HG02970 (cell line): ENCODE measurements around the gene OR4D2.
"Not testable (repeated sequence)": the region's sequence is repeated elsewhere in the genome, so short reads cannot be mapped to it uniquely, and the experiment has no call there.

Source experiments
- ATAC-seq: cut with Tn5 transposase; IDR thresholded peaks from one replicate; pipeline ENCODE4 v1.9.1; 2021; ENCODE audit warnings: mild to moderate bottlenecking, moderate library complexity, moderate number of reproducible peaks; ENCODE audit not compliant: unreplicated experiment, low FRiP score

OR4D2 gene

DNA sequence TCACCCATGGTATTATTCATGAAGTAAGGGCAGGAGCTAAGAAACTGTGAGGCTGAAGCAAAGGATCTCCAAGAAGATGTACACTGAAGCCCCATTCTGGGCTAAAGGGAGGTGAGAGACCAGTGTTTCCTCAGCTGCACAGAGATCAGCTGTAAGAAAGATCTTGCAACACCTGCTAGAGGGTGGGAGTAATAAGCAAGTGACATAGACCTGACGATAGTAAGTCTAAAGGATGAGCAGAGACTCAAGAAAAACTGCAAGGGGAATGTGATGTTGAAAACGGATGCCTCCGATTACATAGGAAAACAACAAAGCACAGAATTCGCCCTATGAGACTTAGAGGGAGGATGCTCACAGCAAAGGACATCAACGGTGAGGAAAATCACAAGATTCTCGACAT lies at the start of gene OR4D2:
OR4D2 (plus strand) TSS at position 301 of the 400 bp plus-strand sequence. CDS start 2,674 bp downstream, outside the sequence.
- no peak for ATAC-seq

DNA sequence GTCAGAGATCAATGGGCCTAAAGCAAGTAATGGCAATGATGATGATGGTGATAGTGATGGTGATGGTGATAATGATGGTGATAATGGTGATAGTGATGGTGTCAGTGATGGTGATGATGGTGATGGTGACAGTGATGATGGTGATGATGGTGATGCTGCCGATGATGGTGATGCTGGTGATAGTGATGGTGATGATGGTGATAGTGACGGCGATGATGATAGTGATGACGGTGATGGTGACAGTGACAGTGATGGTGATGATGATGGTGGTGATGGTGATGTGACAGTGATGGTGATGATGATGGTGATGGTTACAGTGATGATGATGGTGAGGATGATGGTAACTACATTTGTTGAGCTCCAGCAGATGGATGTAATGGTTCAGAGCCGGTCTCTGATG lies 49.4 kb upstream of the OR4D2 start:
- no peak for ATAC-seq

GRCh38 chr17:58119491-58119890 lies 47.3 kb upstream of the OR4D2 start:
- no peak for ATAC-seq

GRCh38 chr17:58120195-58120822 lies 46.5 kb upstream of the OR4D2 start:
- ATAC-seq: no peak

DNA sequence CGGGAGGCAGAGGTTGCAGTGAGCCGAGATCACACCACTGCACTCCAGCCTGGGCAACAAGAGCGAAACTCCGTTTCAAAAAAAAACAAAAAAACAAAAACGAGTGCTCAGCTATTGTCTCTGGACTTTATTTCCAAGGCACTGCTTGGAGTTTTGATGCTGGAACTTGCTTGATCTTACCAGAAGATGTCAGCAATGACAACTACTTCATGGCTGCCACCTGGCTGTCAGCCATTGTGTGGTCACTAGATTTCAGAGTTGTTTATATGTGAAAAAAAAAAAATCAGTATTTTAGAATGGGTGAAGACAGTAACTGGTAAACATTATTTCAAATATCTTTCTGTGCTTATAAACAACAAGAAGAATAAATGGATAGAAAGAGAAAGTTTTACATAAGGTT lies 44.9 kb upstream of the OR4D2 start:
- no peak for ATAC-seq

DNA sequence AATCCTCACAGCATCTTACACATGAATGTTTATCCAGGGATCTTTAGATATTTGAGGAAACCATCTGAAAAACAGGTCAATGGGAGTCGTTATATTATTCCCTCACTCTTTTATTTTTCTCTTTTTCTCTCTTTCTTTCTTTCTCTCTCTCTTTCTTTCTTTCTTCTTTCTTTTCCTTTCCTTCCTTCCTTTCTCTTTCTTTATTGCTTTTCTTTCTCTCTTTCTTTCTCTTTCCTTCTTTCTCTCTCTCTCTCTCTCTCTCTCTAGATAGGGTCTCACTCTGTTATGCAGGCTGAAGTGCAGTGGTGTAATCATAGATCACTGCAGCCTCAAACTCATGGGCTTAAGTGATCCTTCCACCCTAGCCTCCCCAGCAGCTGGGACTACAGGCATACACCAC lies 38.9 kb upstream of the OR4D2 start:
- no peak for ATAC-seq

GRCh38 chr17:58132697-58133096 lies 34.1 kb upstream of the OR4D2 start:
- ATAC-seq: not testable (repeated sequence)

GRCh38 chr17:58136669-58137279 lies 30.0 kb upstream of the OR4D2 start:
- no peak for ATAC-seq

DNA sequence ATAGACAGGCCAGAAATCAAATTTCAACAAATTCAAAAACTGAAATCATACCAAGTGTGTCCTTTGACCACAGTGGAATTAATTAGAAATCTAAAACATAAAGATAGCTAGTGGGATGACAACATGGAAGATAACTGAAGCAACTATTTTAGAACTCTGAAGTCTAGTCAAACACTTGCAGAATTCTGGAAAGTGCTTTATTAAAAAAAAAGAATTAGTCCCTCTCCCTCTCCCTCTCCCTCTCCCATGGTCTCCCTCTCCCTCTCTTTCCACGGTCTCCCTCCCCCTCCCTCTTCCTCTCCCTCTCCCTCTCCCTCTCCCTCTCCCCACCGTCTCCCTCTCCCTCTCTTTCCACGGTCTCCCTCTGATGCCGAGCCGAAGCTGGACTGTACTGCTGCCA lies 25.3 kb upstream of the OR4D2 start:
- no peak for ATAC-seq

- ATAC-seq: not testable (repeated sequence)
Observed at GRCh38 chr17:58143335-58143734, 23.4 kb upstream of the OR4D2 start.

GRCh38 chr17:58144801-58145200 lies 22.0 kb upstream of the OR4D2 start:
- no peak for ATAC-seq

DNA sequence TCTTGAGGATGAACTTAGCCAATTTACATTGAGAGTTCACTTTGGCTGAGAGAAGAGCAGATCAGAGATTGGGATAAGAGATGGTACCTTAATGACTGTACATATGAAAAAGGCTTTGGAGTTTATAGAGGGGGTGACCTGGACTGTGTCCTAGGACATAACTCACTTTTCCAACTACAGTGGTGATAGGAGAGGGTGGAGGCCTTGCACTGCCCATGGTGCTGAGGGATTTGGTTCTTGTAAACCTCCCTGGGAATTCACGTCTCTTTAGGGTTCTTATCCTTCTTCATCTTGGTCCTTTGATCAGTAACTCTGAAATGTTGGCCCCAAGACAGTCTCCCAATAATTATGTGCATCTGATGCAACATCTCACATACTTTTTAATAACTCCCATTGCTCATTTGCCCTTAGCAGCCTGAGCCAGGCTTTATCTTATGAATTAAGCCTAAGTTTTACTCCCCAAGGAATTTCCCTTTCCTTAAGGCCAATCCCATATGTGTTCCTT lies 18.8 kb upstream of the OR4D2 start, which contains the start of gene OR4D1:
OR4D1 (plus strand) TSS at position 455 of the 505 bp plus-strand sequence. CDS start 6,770 bp downstream, outside the sequence.
- ATAC-seq: no peak

DNA sequence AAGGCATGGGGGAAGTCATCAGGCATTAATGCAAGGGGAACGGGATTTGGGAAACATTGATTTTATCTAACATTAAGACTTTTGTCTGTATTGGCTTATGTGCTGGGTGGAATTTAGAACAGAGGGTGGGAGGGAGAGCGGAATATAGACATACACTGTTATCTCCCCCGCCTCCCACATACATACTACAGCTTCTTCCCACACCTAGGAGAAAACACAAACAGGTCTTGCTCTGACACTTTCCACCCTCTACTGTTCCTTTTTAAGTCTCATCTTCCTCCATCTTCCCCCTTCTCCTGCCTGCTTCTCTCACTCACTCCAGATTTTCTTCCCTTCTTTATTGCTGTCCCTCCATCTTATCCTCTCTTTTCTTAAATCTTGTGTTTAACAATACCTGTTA lies 18.2 kb upstream of the OR4D2 start:
- ATAC-seq: no peak

- no peak for ATAC-seq
Observed at GRCh38 chr17:58150394-58150793, 16.4 kb upstream of the OR4D2 start.

GRCh38 chr17:58153046-58153445 lies 13.7 kb upstream of the OR4D2 start:
- ATAC-seq: no peak

DNA sequence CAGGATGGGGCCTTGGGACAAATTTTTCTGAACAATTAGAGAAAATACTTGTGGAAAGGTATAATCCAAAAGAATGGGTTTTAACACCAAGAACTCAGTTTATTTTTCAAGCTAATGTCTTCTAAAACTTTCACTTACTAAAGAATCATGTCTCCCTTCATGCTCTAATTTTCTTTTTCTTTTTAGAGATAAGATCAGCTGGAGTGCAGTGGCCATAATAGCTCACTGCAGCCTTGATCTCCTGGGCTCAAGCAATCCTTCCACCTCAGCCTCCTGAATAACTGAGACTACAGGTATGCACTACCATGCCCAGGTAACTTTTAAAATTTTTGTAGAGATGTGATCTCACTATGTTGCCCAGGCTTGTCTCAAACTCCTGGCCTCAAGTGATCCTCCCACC lies 13.1 kb upstream of the OR4D2 start:
- no peak for ATAC-seq

- ATAC-seq: no peak
Observed at GRCh38 chr17:58156839-58157803, 9.7 kb upstream of the OR4D2 start.

- no peak for ATAC-seq
Observed at GRCh38 chr17:58158181-58158580, 8.6 kb upstream of the OR4D2 start.

GRCh38 chr17:58161566-58161965 lies 5.2 kb upstream of the OR4D2 start:
- ATAC-seq: no peak

- ATAC-seq: no peak
Observed at GRCh38 chr17:58165981-58166380, 801 bp upstream of the OR4D2 start.

GRCh38 chr17:58170622-58171021 lies 3.8 kb downstream of the OR4D2 start:
- no peak for ATAC-seq
